B cell (primary cell): ENCODE results near the gene CDK18.

Source experiments
- CTCF ChIP-seq: fragments of 200-600 bp; IDR thresholded peaks from one replicate; pipeline ENCODE4 v1.8.0; 2022; ENCODE audit warnings: antibody characterized with exemption, mild to moderate bottlenecking
- EZH2 ChIP-seq: IDR thresholded peaks from 2 replicates; pipeline ENCODE4 v1.6.1; 2012; ENCODE audit warnings: borderline replicate concordance, low read depth, mild to moderate bottlenecking, moderate library complexity, low read length; ENCODE audit not compliant: insufficient read depth, poor library complexity, severe bottlenecking

- TF ChIP-seq CTCF (no peak), EZH2 (peak; percentile 66)
Observed at GRCh38 chr1:205456868-205457745, 47.4 kb upstream of the CDK18 start.
